Endothelial cell of umbilical vein (primary cell): ENCODE measurements around the gene ANKLE2. TPM values are rescaled to one million over a fixed set of nuclear protein-coding genes. Genes with fewer than 3 reads are reported as not detected.

Experiments used
- BruUV-seq: library from RNA; stranded (reverse); fragments of 400-500 nt; replicated peaks from 2 replicates; lab custom pipeline; 2021; lab: Mats Ljungman, UMichigan
- CTCF ChIA-PET: fragments of 300-600, 350-600 bp; sonication (Branson Sonifier 250); formaldehyde crosslinking; loops from one replicate; lab custom pipeline; 2021; ENCODE audit warnings: antibody characterized with exemption, inconsistent platforms; lab: Charles Lee
- POLR2A ChIA-PET: fragments of 300-600, 350-600 bp; sonication (Branson Sonifier 250); formaldehyde crosslinking; loops from one replicate; lab custom pipeline; 2021; ENCODE audit warnings: antibody characterized with exemption, inconsistent platforms; lab: Charles Lee
- DNase-seq: peaks from one replicate; pipeline ENCODE4 v3.0.0-alpha.2; 2011; ENCODE audit warnings: low read depth, low spot score
- FAIRE-seq: peaks from 2 replicates; lab custom pipeline; 2011; peaks lifted over from hg19 to GRCh38; lab: Jason Lieb, UNC
- H2AFZ ChIP-seq: 2 replicates; pipeline ENCODE4 v1.6.0; 2012; ENCODE audit warnings: low read depth, low read length, control low read depth, inconsistent platforms
- H3K27ac ChIP-seq: 2 replicates; pipeline ENCODE4 v1.5.1; 2011; ENCODE audit warnings: low read depth, mild to moderate bottlenecking, control low read depth, low read length, moderate library complexity; ENCODE audit not compliant: insufficient read depth
- H3K27me3 ChIP-seq, 2 experiments: 2 replicates each; pipeline versions ENCODE4 v1.6.0 to v1.6.1; 2011; ENCODE audit warnings: low read length in 2 of 2, mixed read lengths in 1 of 2; ENCODE audit not compliant: control insufficient read depth in 2 of 2, insufficient read depth in 2 of 2
- H3K36me3 ChIP-seq, 2 experiments: 2 replicates in 1 of 2; 3 replicates in 1 of 2; pipeline ENCODE4 v1.5.1; 2011; ENCODE audit warnings: low read length in 2 of 2, mild to moderate bottlenecking in 1 of 2, moderate library complexity in 1 of 2; ENCODE audit not compliant: control insufficient read depth in 2 of 2, insufficient read depth in 2 of 2; ENCODE audit errors: extremely low read depth in 1 of 2
- H3K4me1 ChIP-seq: 3 replicates; pipeline ENCODE4 v1.5.1; 2011; ENCODE audit warnings: mild to moderate bottlenecking, low read length; ENCODE audit not compliant: control insufficient read depth, insufficient read depth; ENCODE audit errors: extremely low read depth
- H3K4me2 ChIP-seq: 2 replicates; pipeline ENCODE4 v1.6.1; 2011; ENCODE audit warnings: low read length, control low read depth, mixed read lengths; ENCODE audit not compliant: insufficient read depth
- H3K4me3 ChIP-seq, 3 experiments: fragments of 200-600 bp in 1 of 3; sonication (generic), shearing (Covaris generic) in 1 of 3; replicated peaks in 1 of 3; 2 replicates each; pipeline ENCODE4 v1.5.1; 2011 to 2016; ENCODE audit warnings: control low read depth in 3 of 3, low read length in 3 of 3, mild to moderate bottlenecking in 2 of 3, inconsistent platforms in 1 of 3, low read depth in 1 of 3, moderate library complexity in 1 of 3; ENCODE audit not compliant: insufficient read depth in 1 of 3
- H3K79me2 ChIP-seq: 2 replicates; pipeline ENCODE4 v1.6.0; 2012; ENCODE audit warnings: low read length, inconsistent platforms; ENCODE audit not compliant: control insufficient read depth, insufficient read depth
- H3K9ac ChIP-seq: replicated peaks from 2 replicates; pipeline ENCODE3; 2011; ENCODE audit warnings: low read length, control low read depth; ENCODE audit not compliant: insufficient read depth; ENCODE audit errors: extremely low read depth
- H3K9me1 ChIP-seq: replicated peaks from 3 replicates; pipeline ENCODE4 v1.6.0; 2011; ENCODE audit warnings: mild to moderate bottlenecking, low read length; ENCODE audit not compliant: control insufficient read depth, insufficient read depth; ENCODE audit errors: extremely low read depth
- H3K9me3 ChIP-seq: replicated peaks from 2 replicates; pipeline ENCODE4 v1.5.1; 2012; ENCODE audit warnings: low read length, inconsistent platforms; ENCODE audit not compliant: control insufficient read depth, insufficient read depth
- H4K20me1 ChIP-seq: replicated peaks from 2 replicates; pipeline ENCODE3; 2011; ENCODE audit warnings: mild to moderate bottlenecking, low read length; ENCODE audit not compliant: control insufficient read depth, insufficient read depth; ENCODE audit errors: extremely low read depth
- EZH2 ChIP-seq: IDR thresholded peaks from 2 replicates; pipeline ENCODE4 v1.6.1; 2012; ENCODE audit warnings: borderline replicate concordance, low read depth, mild to moderate bottlenecking, moderate library complexity, low read length, inconsistent platforms; ENCODE audit not compliant: severe bottlenecking
- FOS ChIP-seq: IDR thresholded peaks from 2 replicates; pipeline ENCODE4 v1.6.1; 2011; ENCODE audit warnings: mild to moderate bottlenecking, low read length, moderate library complexity, borderline replicate concordance; ENCODE audit not compliant: insufficient read depth
- GATA2 ChIP-seq: IDR thresholded peaks from 2 replicates; pipeline ENCODE4 v1.7.0; 2011; ENCODE audit warnings: low read depth, mild to moderate bottlenecking, moderate library complexity, mixed read lengths, low read length; ENCODE audit not compliant: insufficient read length, insufficient read depth
- JUN ChIP-seq: IDR thresholded peaks from 2 replicates; pipeline ENCODE4 v1.6.1; 2011; ENCODE audit warnings: borderline replicate concordance, low read depth; ENCODE audit not compliant: insufficient read length, insufficient read depth
- MYC ChIP-seq: IDR thresholded peaks from one replicate; pipeline ENCODE4 v1.6.1; 2011; ENCODE audit warnings: mild to moderate bottlenecking, low read depth, low read length
- POLR2A ChIP-seq: IDR thresholded peaks from 2 replicates; pipeline ENCODE4 v1.6.1; 2012; ENCODE audit warnings: low read depth, mild to moderate bottlenecking, control low read depth, low read length
- POLR2AphosphoS5 ChIP-seq: IDR thresholded peaks from 2 replicates; pipeline ENCODE4 v1.6.1; 2012; ENCODE audit warnings: low read depth, mild to moderate bottlenecking, control low read depth, low read length, moderate library complexity; ENCODE audit not compliant: insufficient read depth
- dilution Hi-C: fragments of 300-500 bp; cut with MboI; formaldehyde crosslinking; loops from one replicate; pipeline ENCODE4 v1.15.0; 2019; ENCODE audit warnings: low sequenced_read_pairs; ENCODE audit not compliant: extremely low pct_ligation_motif_present
- intact Hi-C: fragments of 100-400 bp; cut with micrococcal nuclease; formaldehyde crosslinking; loops from one replicate; pipeline ENCODE4 v1.10.0; 2022
- polyA plus RNA-seq, 4 experiments: library from polyadenylated mRNA; depleted of rRNA in 3 of 4; stranded (reverse) in 3 of 4; unstranded in 1 of 4; fragments of >200 nt; gene quantifications; 2 replicates each; pipeline versions ENCODE4 v1.2.1 to v1.2.3, GENCODE V29; 2011 to 2012; ENCODE audit warnings: missing spikeins in 1 of 4
- total RNA-seq: library from RNA; stranded (reverse); gene quantifications from 2 replicates; pipeline ENCODE4 v1.2.3, GENCODE V29; 2021
- TF ChIP-seq, protein P1 (sequence below): IDR thresholded peaks from 2 replicates; pipeline ENCODE4 v1.6.1; 2011; ENCODE audit not compliant: insufficient read depth, insufficient read length
- TF ChIP-seq, protein P2 (sequence below), 2 donors: IDR thresholded peaks; 1 replicate in 1 of 2; 2 replicates in 1 of 2; pipeline ENCODE4 v1.5.1; 2011; ENCODE audit warnings: low read length in 2 of 2, mild to moderate bottlenecking in 2 of 2, moderate library complexity in 2 of 2, control low read depth in 1 of 2, inconsistent platforms in 1 of 2, low read depth in 1 of 2; ENCODE audit not compliant: insufficient read depth in 1 of 2; ENCODE audit errors: extremely low read depth in 1 of 2

The ANKLE2 gene
- total and polyA plus RNA-seq, 2 donors (not counting 3 experiments of a cell fraction or from before 2014, with no cell fraction given): 75.8 to 112 TPM

DNA sequence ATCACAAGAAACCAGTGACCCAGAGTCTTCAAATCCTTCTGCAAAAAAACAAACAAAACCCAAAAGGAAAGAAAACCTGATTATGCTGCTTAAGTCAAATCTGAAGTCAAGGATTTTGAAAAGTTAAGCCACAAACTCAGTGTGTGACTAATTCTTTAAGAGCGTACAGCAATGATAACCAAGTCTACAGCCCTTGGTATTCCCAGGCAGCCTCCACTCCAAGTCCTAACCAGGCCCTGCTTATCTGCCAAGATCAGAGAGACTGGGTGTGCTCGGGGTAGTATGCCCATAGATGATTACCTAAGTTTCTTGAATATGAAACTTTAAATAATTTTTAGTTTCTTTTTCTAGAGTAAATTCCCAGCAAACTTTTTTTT lies 37.9 kb downstream of the ANKLE2 start:
- ChIA-PET POLR2A (no interaction called here), CTCF (no interaction called here)
- Histone ChIP-seq H3K36me3 (peaks cover 27 to 54% of the 10 kb centered on the region in 2 experiments), H3K27ac (no peak overlapping the region), H4K20me1 (no peaks in the 10 kb centered on the region), H3K9me3 (no peaks in the 10 kb centered on the region), H3K79me2 (peaks cover 2% of the 10 kb centered on the region), H3K27me3 (no peaks in the 10 kb centered on the region), H3K4me2 (no peak overlapping the region), H3K9ac (no peak overlapping the region), H3K4me3 (no peak overlapping the region), H3K4me1 (no peaks in the 10 kb centered on the region), H2AFZ (no peak overlapping the region), H3K9me1 (no peaks in the 10 kb centered on the region)
- no peak for FAIRE-seq
- no TSS peak for BruUV-seq
- intact Hi-C loops: no loop called here
- dilution Hi-C loops: no loop called here
- no peak for DNase-seq
- TF ChIP-seq POLR2AphosphoS5 (no peak), EZH2 (no peak), POLR2A (no peak), MYC (no peak), GATA2 (no peak)
- TF ChIP-seq, protein P1, sequence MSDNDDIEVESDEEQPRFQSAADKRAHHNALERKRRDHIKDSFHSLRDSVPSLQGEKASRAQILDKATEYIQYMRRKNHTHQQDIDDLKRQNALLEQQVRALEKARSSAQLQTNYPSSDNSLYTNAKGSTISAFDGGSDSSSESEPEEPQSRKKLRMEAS: no peak

DNA sequence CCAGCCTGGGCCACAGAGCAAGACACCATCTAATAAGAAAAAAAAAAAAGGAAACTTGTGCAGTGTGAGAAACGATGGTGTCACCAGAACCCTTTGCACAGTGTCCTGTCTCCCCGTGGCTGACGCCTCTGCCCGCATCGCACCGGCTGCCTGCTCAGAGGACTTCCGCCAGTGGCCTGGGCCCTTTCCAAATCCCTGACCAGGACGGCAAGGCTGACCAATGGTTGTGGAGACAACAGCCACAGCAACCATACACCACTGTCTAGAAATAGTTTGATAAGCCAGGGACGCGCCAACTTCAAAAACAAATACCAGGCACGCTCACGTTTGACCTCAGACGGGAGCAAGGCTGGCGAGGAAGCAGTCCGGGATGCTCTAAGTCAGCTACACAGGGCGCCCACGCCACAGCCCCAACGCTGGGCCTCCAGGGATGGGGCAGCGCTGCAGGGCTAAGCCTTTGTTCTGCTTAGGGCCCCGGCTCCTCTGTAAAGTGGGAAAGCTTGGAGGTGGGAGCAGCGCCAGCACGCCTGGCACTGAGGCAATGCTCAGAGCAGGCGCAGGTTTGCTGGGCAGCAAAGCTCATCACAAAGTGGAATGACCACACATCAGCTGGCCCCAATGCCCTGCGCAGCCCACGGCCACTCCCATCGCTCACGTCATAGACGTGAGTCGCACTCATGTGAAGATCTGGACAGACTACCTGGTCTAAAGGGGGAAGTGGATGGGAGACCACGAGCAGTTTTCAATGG lies 38.4 kb downstream of the ANKLE2 start:
- Histone ChIP-seq H3K4me3 (no peak overlapping the region), H3K4me2 (no peak overlapping the region), H3K9me1 (no peaks in the 10 kb centered on the region), H3K9ac (no peak overlapping the region), H3K4me1 (no peaks in the 10 kb centered on the region), H3K9me3 (no peaks in the 10 kb centered on the region), H3K27me3 (no peaks in the 10 kb centered on the region), H3K79me2 (no peaks in the 10 kb centered on the region), H3K27ac (no peak overlapping the region), H3K36me3 (peaks cover 24 to 55% of the 10 kb centered on the region in 2 experiments), H4K20me1 (no peaks in the 10 kb centered on the region), H2AFZ (no peak overlapping the region)
- no TSS peak for BruUV-seq
- ChIA-PET CTCF (no interaction called here), POLR2A (no interaction called here)
- DNase-seq (no peak), FAIRE-seq (no peak)
- dilution Hi-C loops: no loop called here
- TF ChIP-seq POLR2AphosphoS5 (no peak), FOS (no peak), JUN (no peak), EZH2 (no peak), GATA2 (no peak), POLR2A (no peak), MYC (no peak)
- TF ChIP-seq, protein P1: no peak
- TF ChIP-seq, protein P2, sequence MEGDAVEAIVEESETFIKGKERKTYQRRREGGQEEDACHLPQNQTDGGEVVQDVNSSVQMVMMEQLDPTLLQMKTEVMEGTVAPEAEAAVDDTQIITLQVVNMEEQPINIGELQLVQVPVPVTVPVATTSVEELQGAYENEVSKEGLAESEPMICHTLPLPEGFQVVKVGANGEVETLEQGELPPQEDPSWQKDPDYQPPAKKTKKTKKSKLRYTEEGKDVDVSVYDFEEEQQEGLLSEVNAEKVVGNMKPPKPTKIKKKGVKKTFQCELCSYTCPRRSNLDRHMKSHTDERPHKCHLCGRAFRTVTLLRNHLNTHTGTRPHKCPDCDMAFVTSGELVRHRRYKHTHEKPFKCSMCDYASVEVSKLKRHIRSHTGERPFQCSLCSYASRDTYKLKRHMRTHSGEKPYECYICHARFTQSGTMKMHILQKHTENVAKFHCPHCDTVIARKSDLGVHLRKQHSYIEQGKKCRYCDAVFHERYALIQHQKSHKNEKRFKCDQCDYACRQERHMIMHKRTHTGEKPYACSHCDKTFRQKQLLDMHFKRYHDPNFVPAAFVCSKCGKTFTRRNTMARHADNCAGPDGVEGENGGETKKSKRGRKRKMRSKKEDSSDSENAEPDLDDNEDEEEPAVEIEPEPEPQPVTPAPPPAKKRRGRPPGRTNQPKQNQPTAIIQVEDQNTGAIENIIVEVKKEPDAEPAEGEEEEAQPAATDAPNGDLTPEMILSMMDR (IDR thresholded peaks at IDR 0.05; ENCODE audit: extremely low read depth in 1 of 2, insufficient read depth in 1 of 2, low read depth in 1 of 2, low read length in 2 of 2): no peak
- intact Hi-C loops: no loop called here
